Measurements from ENCODE around the gene USP6NL.

- TF ChIP-seq POLR2A (IDR thresholded peaks at IDR 0.05; ENCODE audit: low read length) (no peak), GATA1 (IDR thresholded peaks at IDR 0.05; ENCODE audit: low read depth, low read length) (no peak)
These were observed 14.6 kb upstream of the USP6NL start for GRCh38 chr10:11626071-11626470.

Measured in erythroblast (primary cell).